Stimulated activated CD8-positive, alpha-beta memory T cell treated with anti-CD3 and anti-CD28 coated beads, Interleukin-12 subunit alpha, Interleukin-12 subunit beta, amount 100 ng/mL, for 4 hours (primary cell): ENCODE results near the gene TET2.
"Not testable (repeated sequence)": the region's sequence is repeated elsewhere in the genome, so short reads cannot be mapped to it uniquely, and the experiment has no call there.

ENCODE experiments used
- DNase-seq: peaks from one replicate; pipeline ENCODE4 v3.0.0-alpha.2; 2020; ENCODE audit warnings: low read depth

The TET2 gene

GRCh38 chr4:105291925-105292324 is 145.2 kb downstream of the TET2 start:
- DNase-seq: no peak

GRCh38 chr4:105293360-105293759 is 146.7 kb downstream of the TET2 start:
- DNase-seq: no peak

GRCh38 chr4:105296672-105297071 is 150.0 kb downstream of the TET2 start:
- no peak for DNase-seq

GRCh38 chr4:105299027-105299426 is 152.4 kb downstream of the TET2 start:
- not testable (repeated sequence) for DNase-seq

GRCh38 chr4:105304085-105304484 is 157.4 kb downstream of the TET2 start:
- DNase-seq: no peak

GRCh38 chr4:105305019-105305836 is 158.6 kb downstream of the TET2 start:
- no peak for DNase-seq

- DNase-seq: peak; percentile 6
Measured at GRCh38 chr4:105306158-105306781, 159.6 kb downstream of the TET2 start.

- DNase-seq: no peak
Measured at GRCh38 chr4:105306820-105307219, 160.1 kb downstream of the TET2 start.

- no peak for DNase-seq
Measured at GRCh38 chr4:105318486-105318885, 171.8 kb downstream of the TET2 start.

- DNase-seq: no peak
Measured at GRCh38 chr4:105327222-105327621, 180.5 kb downstream of the TET2 start.

GRCh38 chr4:105327956-105328355 is 181.3 kb downstream of the TET2 start:
- no peak for DNase-seq

- DNase-seq: no peak
Measured at GRCh38 chr4:105329081-105329480, 182.4 kb downstream of the TET2 start.
